ENCODE data around the gene AEBP2.

DNA sequence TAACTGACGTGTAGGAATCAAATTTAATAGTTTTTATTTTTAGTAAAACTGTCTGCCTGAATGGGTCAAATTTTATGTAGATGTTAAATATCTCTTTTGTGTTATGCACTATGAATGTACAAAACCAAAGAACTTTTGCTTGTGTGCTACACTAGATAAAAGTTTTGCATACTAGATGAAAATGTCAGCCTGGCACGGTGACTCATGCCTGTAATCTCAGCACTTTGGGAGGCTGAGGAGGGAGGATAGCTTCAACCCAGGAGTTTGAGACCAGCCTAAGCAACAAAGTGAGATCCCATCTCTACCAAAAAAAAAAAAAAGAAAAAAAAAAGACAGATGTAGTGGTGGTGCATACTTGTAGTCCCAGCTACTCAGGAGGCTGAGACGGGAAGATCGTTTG lies 11.1 kb downstream of the AEBP2 start:
- no peak for TF ChIP-seq EZH2 (IDR thresholded peaks at IDR 0.05; ENCODE audit: insufficient read depth, poor library complexity, severe bottlenecking)
- no peak for TF ChIP-seq EZH2phosphoT487 (IDR thresholded peaks at IDR 0.05; ENCODE audit: insufficient read depth, low read depth)
